ENCODE measurements around the gene PACSIN2. TPM values are rescaled to one million over a fixed set of nuclear protein-coding genes. Genes with fewer than 3 reads are reported as not detected.

PACSIN2 gene
- total RNA-seq, 1 donor from 2014 or later: 87.8 TPM

GRCh38 chr22:42874010-42874409 lies 140.9 kb downstream of the PACSIN2 start:
- peaks cover 9% of the 10 kb centered on the region for H3K36me3 Mint-ChIP-seq (ENCODE audit: low read depth, unreplicated experiment)

GRCh38 chr22:42873356-42873755 lies 141.6 kb downstream of the PACSIN2 start:
- Histone ChIP-seq H4K20me1 (ENCODE audit: insufficient read depth, low read length) (peaks cover 2% of the 10 kb centered on the region), H3K27ac (ENCODE audit: low read depth, low read length) (no peak overlapping the region), H2AFZ (ENCODE audit: low read depth, low read length) (no peak overlapping the region), H3K36me3 (ENCODE audit: insufficient read depth, low read length) (peaks cover 10% of the 10 kb centered on the region), H3K4me3 (ENCODE audit: insufficient read depth, low read depth, low read length) (no peak overlapping the region), H3K9me3 (ENCODE audit: insufficient read depth, low read depth, low read length) (no peaks in the 10 kb centered on the region), H3K9ac (ENCODE audit: low read length) (no peak overlapping the region), H3K79me2 (ENCODE audit: insufficient read depth, low read length) (no peaks in the 10 kb centered on the region), H3K27me3 (ENCODE audit: insufficient read depth, low read length) (no peaks in the 10 kb centered on the region), H3K4me1 (ENCODE audit: insufficient read depth, low read length) (peaks cover 6% of the 10 kb centered on the region), H3K4me2 (ENCODE audit: low read length) (no peak overlapping the region)
- no peaks in the 10 kb centered on the region for H3K27me3 Mint-ChIP-seq (ENCODE audit: low read depth, unreplicated experiment)
- DNase-seq (ENCODE audit: low read depth) (no peak), FAIRE-seq (no peak)
- H3K36me3 Mint-ChIP-seq (ENCODE audit: low read depth, unreplicated experiment): peaks cover 8% of the 10 kb centered on the region
- no peaks in the 10 kb centered on the region for H3K4me1 Mint-ChIP-seq (ENCODE audit: low read depth, unreplicated experiment)
- no peak overlapping the region for H3K27ac Mint-ChIP-seq (ENCODE audit: unreplicated experiment)
- H3K4me3 Mint-ChIP-seq (ENCODE audit: unreplicated experiment): no peak overlapping the region
- no peaks in the 10 kb centered on the region for H3K9me3 Mint-ChIP-seq (ENCODE audit: unreplicated experiment)
- TF ChIP-seq CTCF (IDR thresholded peaks at IDR 0.05; ENCODE audit: insufficient read depth, low read depth, low read length): no peak
- no peak for TF ChIP-seq EZH2 (IDR thresholded peaks at IDR 0.05; ENCODE audit: insufficient read depth, low read length)

More at GRCh38 chr22:42874010-42874409, 140.9 kb downstream of the PACSIN2 start:
- FAIRE-seq (no peak), DNase-seq (ENCODE audit: low read depth) (no peak)
- no peak overlapping the region for H3K4me3 Mint-ChIP-seq (ENCODE audit: unreplicated experiment)
- TF ChIP-seq EZH2 (IDR thresholded peaks at IDR 0.05; ENCODE audit: insufficient read depth, low read length): no peak
- TF ChIP-seq CTCF (IDR thresholded peaks at IDR 0.05; ENCODE audit: insufficient read depth, low read depth, low read length): no peak
- Histone ChIP-seq H3K4me2 (ENCODE audit: low read length) (no peak overlapping the region), H3K36me3 (ENCODE audit: insufficient read depth, low read length) (peaks cover 11% of the 10 kb centered on the region), H3K27me3 (ENCODE audit: insufficient read depth, low read length) (no peaks in the 10 kb centered on the region), H3K9ac (ENCODE audit: low read length) (no peak overlapping the region), H3K4me3 (ENCODE audit: insufficient read depth, low read depth, low read length) (no peak overlapping the region), H3K4me1 (ENCODE audit: insufficient read depth, low read length) (peaks cover 4% of the 10 kb centered on the region), H4K20me1 (ENCODE audit: insufficient read depth, low read length) (peaks cover 2% of the 10 kb centered on the region), H3K79me2 (ENCODE audit: insufficient read depth, low read length) (no peaks in the 10 kb centered on the region), H3K27ac (ENCODE audit: low read depth, low read length) (no peak overlapping the region), H2AFZ (ENCODE audit: low read depth, low read length) (no peak overlapping the region), H3K9me3 (ENCODE audit: insufficient read depth, low read depth, low read length) (no peaks in the 10 kb centered on the region)
- H3K9me3 Mint-ChIP-seq (ENCODE audit: unreplicated experiment): no peaks in the 10 kb centered on the region
- no peaks in the 10 kb centered on the region for H3K4me1 Mint-ChIP-seq (ENCODE audit: low read depth, unreplicated experiment)
- no peaks in the 10 kb centered on the region for H3K27me3 Mint-ChIP-seq (ENCODE audit: low read depth, unreplicated experiment)
- H3K27ac Mint-ChIP-seq (ENCODE audit: unreplicated experiment): no peak overlapping the region

GRCh38 chr22:42872821-42873220 lies 142.1 kb downstream of the PACSIN2 start:
- H3K36me3 Mint-ChIP-seq (ENCODE audit: low read depth, unreplicated experiment): peaks cover 7% of the 10 kb centered on the region
- FAIRE-seq (no peak), DNase-seq (ENCODE audit: low read depth) (no peak)
- TF ChIP-seq EZH2 (IDR thresholded peaks at IDR 0.05; ENCODE audit: insufficient read depth, low read length): no peak
- TF ChIP-seq CTCF (IDR thresholded peaks at IDR 0.05; ENCODE audit: insufficient read depth, low read depth, low read length): no peak
- Histone ChIP-seq H3K36me3 (ENCODE audit: insufficient read depth, low read length) (peaks cover 9% of the 10 kb centered on the region), H3K4me2 (ENCODE audit: low read length) (no peak overlapping the region), H2AFZ (ENCODE audit: low read depth, low read length) (no peak overlapping the region), H3K4me1 (ENCODE audit: insufficient read depth, low read length) (peaks cover 6% of the 10 kb centered on the region), H4K20me1 (ENCODE audit: insufficient read depth, low read length) (peaks cover 2% of the 10 kb centered on the region), H3K9me3 (ENCODE audit: insufficient read depth, low read depth, low read length) (no peaks in the 10 kb centered on the region), H3K9ac (ENCODE audit: low read length) (no peak overlapping the region), H3K27me3 (ENCODE audit: insufficient read depth, low read length) (no peaks in the 10 kb centered on the region), H3K79me2 (ENCODE audit: insufficient read depth, low read length) (no peaks in the 10 kb centered on the region), H3K27ac (ENCODE audit: low read depth, low read length) (no peak overlapping the region), H3K4me3 (ENCODE audit: insufficient read depth, low read depth, low read length) (no peak overlapping the region)
- no peak overlapping the region for H3K4me3 Mint-ChIP-seq (ENCODE audit: unreplicated experiment)
- no peaks in the 10 kb centered on the region for H3K4me1 Mint-ChIP-seq (ENCODE audit: low read depth, unreplicated experiment)
- H3K9me3 Mint-ChIP-seq (ENCODE audit: unreplicated experiment): no peaks in the 10 kb centered on the region
- H3K27ac Mint-ChIP-seq (ENCODE audit: unreplicated experiment): no peak overlapping the region
- no peaks in the 10 kb centered on the region for H3K27me3 Mint-ChIP-seq (ENCODE audit: low read depth, unreplicated experiment)

All from astrocyte (in vitro differentiated cells and primary cell).